ENCODE data around the gene UBE2V1. TPM values are rescaled to one million over a fixed set of nuclear protein-coding genes. Genes with fewer than 3 reads are reported as not detected.

The UBE2V1 gene
- polyA plus RNA-seq, 1 of the 3 experiments (the other 2 are of a cell fraction): 99.7 TPM

- TF ChIP-seq GATA2 (CRISPR knock-in tag; IDR thresholded peaks at IDR 0.05): no peak
- TF ChIP-seq NRF1 (IDR thresholded peaks at IDR 0.05; ENCODE audit: low read depth, low read length): no peak
- TF ChIP-seq, protein P1, sequence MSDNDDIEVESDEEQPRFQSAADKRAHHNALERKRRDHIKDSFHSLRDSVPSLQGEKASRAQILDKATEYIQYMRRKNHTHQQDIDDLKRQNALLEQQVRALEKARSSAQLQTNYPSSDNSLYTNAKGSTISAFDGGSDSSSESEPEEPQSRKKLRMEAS (IDR thresholded peaks at IDR 0.05; ENCODE audit: low read depth): no peak
- no peak for TF ChIP-seq RFX5 (IDR thresholded peaks at IDR 0.05; ENCODE audit: low read length)
- TF ChIP-seq JUND (IDR thresholded peaks at IDR 0.05): no peak
- no peak for TF ChIP-seq RAD21 (IDR thresholded peaks at IDR 0.05; ENCODE audit: low read length)
- no peak for TF ChIP-seq EZH2phosphoT487 (IDR thresholded peaks at IDR 0.05; ENCODE audit: borderline replicate concordance, low read depth)
These were observed 11.1 kb downstream of the UBE2V1 start (continued) for GRCh38 chr20:50101887-50102286.

DNA sequence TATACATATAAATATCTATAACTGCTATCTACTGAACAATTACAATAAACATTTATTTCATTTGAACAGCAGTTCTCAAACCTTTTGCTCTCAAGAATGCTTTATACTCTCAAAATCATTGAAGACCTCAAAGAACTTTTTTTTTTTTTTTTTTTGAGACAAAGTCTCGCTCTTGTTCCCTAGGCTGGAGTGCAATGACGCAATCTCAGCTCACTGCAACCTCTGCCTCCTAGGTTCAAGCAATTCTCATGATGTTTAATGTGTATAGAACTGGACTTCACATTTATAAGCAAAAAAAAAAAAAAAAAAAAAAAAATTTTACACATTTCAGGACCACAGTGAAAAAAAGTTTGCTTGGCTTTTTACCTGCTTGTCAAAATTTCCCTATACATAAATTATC lies 11.7 kb downstream of the UBE2V1 start:
- CTCF ChIA-PET: interaction anchor here (0.9 to 4.4 kb wide), 4 partner anchors 8 to 29 kb away, joined by 3 to 19 read pairs (median 5); no protein-coding TSS in a partner anchor
- H4K20me1 ChIP-seq (ENCODE audit: insufficient read depth): peaks cover 88% of the 10 kb centered on the region

DNA sequence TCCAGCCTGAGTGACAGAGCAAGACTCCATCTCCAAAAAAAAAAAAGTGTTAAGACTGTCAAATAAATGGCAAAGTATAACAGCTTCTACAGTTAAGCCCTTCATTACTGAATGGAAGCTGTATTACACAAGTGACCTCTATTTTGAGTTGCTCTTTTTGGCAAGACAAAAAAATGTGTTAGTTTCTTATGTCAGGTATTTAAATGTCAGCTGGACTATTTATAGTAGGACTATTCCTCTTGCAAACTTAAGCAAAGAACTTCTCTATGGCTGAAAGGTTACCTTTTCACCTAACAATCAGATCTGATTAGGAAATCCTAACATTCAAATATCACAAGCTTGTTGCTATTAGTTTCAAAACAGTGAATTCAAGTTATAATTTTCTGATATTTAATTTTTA lies 12.4 kb downstream of the UBE2V1 start:
- Histone ChIP-seq H3K9ac (no peak overlapping the region), H4K20me1 (ENCODE audit: insufficient read depth) (peaks cover 89% of the 10 kb centered on the region), H3K9me3 (no peaks in the 10 kb centered on the region), H3K9me2 (no peaks in the 10 kb centered on the region), H2AFZ (ENCODE audit: low read depth) (no peak overlapping the region), H3K27me3 (ENCODE audit: insufficient read depth) (no peaks in the 10 kb centered on the region), H3K4me2 (no peak overlapping the region), H3K79me2 (ENCODE audit: insufficient read depth) (peaks cover 100% of the 10 kb centered on the region), H3K4me3 (ENCODE audit: low read depth in 2 of 2, low read length in 1 of 2) (no peak overlapping the region), H3F3A (replicated peaks; ENCODE audit: insufficient read depth) (peaks cover 16% of the 10 kb centered on the region), H3K36me3 (replicated peaks in 1 of 2; ENCODE audit: control insufficient read depth in 1 of 2, insufficient read depth in 2 of 2, low read length in 1 of 2) (peaks cover 24 to 28% of the 10 kb centered on the region in 2 experiments), H3K4me1 (ENCODE audit: control insufficient read depth in 1 of 2, insufficient read depth in 2 of 2, low read depth in 1 of 2, low read length in 1 of 2) (peaks cover 4 to 32% of the 10 kb centered on the region in 2 experiments; a peak in 3 of 4 replicates), H3K27ac (ENCODE audit: low read depth in 2 of 2, low read length in 1 of 2) (no peak overlapping the region)
- CTCF ChIA-PET: interaction anchor here (0.9 to 4.4 kb wide), 6 partner anchors 9 to 122 kb away, joined by 3 to 35 read pairs (median 8); no protein-coding TSS in a partner anchor
- DNase-seq: no peak
- POLR2A ChIA-PET: interaction anchor here (0.5 to 1.4 kb wide), 2 partner anchors 15 to 661 kb away, joined by 3 to 4 read pairs; no protein-coding TSS in a partner anchor
- TF ChIP-seq FOXM1 (IDR thresholded peaks at IDR 0.05; ENCODE audit: low read depth) (no peak), NRF1 (IDR thresholded peaks at IDR 0.05; ENCODE audit: low read depth, low read length) (no peak), REST (IDR thresholded peaks at IDR 0.05; ENCODE audit: low read depth, low read length) (no peak), GATA2 (CRISPR knock-in tag; IDR thresholded peaks at IDR 0.05) (no peak), FOXJ3 (CRISPR knock-in tag; IDR thresholded peaks at IDR 0.05) (no peak), GABPA (IDR thresholded peaks at IDR 0.05; ENCODE audit: low read depth) (no peak), FOSL2 (IDR thresholded peaks at IDR 0.05; ENCODE audit: borderline replicate concordance, low read depth) (no peak), RXRA (IDR thresholded peaks at IDR 0.05; ENCODE audit: borderline replicate concordance, low read depth) (no peak), CHD2 (IDR thresholded peaks at IDR 0.05; ENCODE audit: low read length, partially characterized antibody) (no peak), MEF2A (IDR thresholded peaks at IDR 0.05; ENCODE audit: borderline replicate concordance, low read depth) (no peak), TCF12 (IDR thresholded peaks at IDR 0.05) (no peak), SMC3 (IDR thresholded peaks at IDR 0.05; ENCODE audit: low read depth, low read length) (no peak), PBX3 (IDR thresholded peaks at IDR 0.05) (no peak)
- TF ChIP-seq, protein P2, sequence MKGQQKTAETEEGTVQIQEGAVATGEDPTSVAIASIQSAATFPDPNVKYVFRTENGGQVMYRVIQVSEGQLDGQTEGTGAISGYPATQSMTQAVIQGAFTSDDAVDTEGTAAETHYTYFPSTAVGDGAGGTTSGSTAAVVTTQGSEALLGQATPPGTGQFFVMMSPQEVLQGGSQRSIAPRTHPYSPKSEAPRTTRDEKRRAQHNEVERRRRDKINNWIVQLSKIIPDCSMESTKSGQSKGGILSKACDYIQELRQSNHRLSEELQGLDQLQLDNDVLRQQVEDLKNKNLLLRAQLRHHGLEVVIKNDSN (IDR thresholded peaks at IDR 0.05; ENCODE audit: borderline replicate concordance, low read depth): no peak
- TF ChIP-seq, protein P1 (IDR thresholded peaks at IDR 0.05; ENCODE audit: low read depth): no peak

More for the DNA sequence above, 11.7 kb downstream of the UBE2V1 start:
- Histone ChIP-seq H2AFZ (ENCODE audit: low read depth) (no peak overlapping the region), H3K36me3 (replicated peaks in 1 of 2; ENCODE audit: control insufficient read depth in 1 of 2, insufficient read depth in 2 of 2, low read length in 1 of 2) (peaks cover 20 to 21% of the 10 kb centered on the region in 2 experiments), H3K4me3 (ENCODE audit: low read depth in 2 of 2, low read length in 1 of 2) (no peak overlapping the region), H3K9me2 (no peaks in the 10 kb centered on the region), H3K4me1 (ENCODE audit: control insufficient read depth in 1 of 2, insufficient read depth in 2 of 2, low read depth in 1 of 2, low read length in 1 of 2) (peaks cover 4 to 33% of the 10 kb centered on the region in 2 experiments; a peak in 3 of 4 replicates), H3K4me2 (no peak overlapping the region), H3K9ac (no peak overlapping the region), H3F3A (replicated peaks; ENCODE audit: insufficient read depth) (peaks cover 23% of the 10 kb centered on the region), H3K27me3 (ENCODE audit: insufficient read depth) (no peaks in the 10 kb centered on the region), H3K27ac (ENCODE audit: low read depth in 2 of 2, low read length in 1 of 2) (no peak overlapping the region), H3K79me2 (ENCODE audit: insufficient read depth) (peaks cover 100% of the 10 kb centered on the region), H3K9me3 (no peaks in the 10 kb centered on the region)
- 96% methylated on average over 2 of the region's 2 CpGs for WGBS (ENCODE audit: low lambda C conversion rate)
- POLR2A ChIA-PET: interaction anchor here (0.5 kb wide), 1 partner anchor 661 kb away, joined by 4 read pairs; no protein-coding TSS in a partner anchor
- DNase-seq: no peak
- TF ChIP-seq SMC3 (IDR thresholded peaks at IDR 0.05; ENCODE audit: low read depth, low read length) (no peak), MEF2A (IDR thresholded peaks at IDR 0.05; ENCODE audit: borderline replicate concordance, low read depth) (no peak), CHD2 (IDR thresholded peaks at IDR 0.05; ENCODE audit: low read length, partially characterized antibody) (no peak), EZH2phosphoT487 (IDR thresholded peaks at IDR 0.05; ENCODE audit: borderline replicate concordance, low read depth) (no peak)

Measured in SK-N-SH (cell line).